ENCODE results near the gene GET3. TPM values are rescaled to one million over a fixed set of nuclear protein-coding genes. Genes with fewer than 3 reads are reported as not detected.

The GET3 gene
- total RNA-seq = 86.6 and 151 TPM in 2 replicates

DNA sequence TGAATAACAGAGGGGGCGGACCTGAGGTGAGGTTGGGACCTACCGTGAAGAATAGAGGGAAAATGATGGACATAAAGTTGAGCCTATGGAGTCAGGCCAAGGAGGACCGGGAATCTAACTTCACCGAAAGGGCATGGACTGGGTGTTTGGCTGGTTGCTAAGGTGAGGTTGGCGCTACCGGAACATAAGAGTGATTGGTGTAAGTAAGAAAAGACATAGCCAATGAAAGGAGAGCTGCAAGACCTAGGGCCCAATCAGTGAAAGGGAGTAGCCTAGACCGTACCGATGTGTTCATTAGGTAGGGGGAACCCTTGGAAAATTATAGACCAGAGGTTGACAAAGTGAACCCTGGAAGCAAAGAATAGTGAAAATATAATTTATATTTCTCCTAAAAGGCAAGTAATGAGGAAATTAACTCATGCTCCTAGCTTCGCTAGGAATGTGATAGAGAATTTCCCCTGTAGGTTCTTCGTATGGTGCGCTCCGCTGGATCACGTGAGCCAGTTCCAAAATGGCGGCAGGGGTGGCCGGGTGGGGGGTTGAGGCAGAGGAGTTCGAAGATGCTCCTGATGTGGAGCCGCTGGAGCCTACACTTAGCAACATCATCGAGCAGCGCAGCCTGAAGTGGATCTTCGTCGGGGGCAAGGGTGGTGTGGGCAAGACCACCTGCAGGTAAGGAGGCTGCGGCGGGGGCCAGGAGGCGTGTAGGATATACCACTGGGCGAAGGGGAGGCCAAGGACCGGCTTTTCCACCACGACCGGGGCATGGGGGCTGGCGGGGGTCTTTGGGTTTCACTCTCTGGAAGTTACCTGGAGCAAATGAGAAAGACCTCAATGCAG lies at the start of gene GET3:
Gene GET3 (plus strand): TSS at position 503 of the 840 bp plus-strand sequence. CDS start 9 bp downstream, at position 512.
- H3K4me3 ChIP-seq (ENCODE audit: low read depth, low read length) = peak within 1 kb of the TSS; percentile 98
- TF ChIP-seq, protein P1, sequence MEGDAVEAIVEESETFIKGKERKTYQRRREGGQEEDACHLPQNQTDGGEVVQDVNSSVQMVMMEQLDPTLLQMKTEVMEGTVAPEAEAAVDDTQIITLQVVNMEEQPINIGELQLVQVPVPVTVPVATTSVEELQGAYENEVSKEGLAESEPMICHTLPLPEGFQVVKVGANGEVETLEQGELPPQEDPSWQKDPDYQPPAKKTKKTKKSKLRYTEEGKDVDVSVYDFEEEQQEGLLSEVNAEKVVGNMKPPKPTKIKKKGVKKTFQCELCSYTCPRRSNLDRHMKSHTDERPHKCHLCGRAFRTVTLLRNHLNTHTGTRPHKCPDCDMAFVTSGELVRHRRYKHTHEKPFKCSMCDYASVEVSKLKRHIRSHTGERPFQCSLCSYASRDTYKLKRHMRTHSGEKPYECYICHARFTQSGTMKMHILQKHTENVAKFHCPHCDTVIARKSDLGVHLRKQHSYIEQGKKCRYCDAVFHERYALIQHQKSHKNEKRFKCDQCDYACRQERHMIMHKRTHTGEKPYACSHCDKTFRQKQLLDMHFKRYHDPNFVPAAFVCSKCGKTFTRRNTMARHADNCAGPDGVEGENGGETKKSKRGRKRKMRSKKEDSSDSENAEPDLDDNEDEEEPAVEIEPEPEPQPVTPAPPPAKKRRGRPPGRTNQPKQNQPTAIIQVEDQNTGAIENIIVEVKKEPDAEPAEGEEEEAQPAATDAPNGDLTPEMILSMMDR (conservative IDR thresholded peaks at IDR 0.05; ENCODE audit: low read depth, low read length) = no peak
- DNase-seq (ENCODE audit: low read depth) = peak; percentile 100

DNA sequence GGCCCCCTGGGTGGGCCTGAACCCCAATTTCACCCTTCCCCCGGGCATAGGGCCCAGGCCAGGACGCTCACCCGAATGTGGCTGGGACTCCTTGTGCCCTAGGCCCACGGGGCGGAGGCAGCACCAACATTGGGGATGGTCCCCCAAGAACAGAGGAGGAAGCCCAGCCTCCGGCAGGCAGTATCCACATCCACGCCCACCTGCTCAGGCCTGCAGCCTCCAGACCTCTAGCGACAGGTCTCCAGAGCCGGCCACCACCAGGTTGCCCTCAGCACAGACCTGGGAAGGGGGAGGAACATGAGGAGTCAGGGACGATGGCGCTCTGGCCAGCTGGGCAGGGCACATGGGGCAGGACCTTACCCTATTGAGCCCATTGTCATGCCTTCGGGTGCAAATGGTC lies 48.3 kb upstream of the GET3 start:
- DNase-seq (ENCODE audit: low read depth) = no peak
- TF ChIP-seq, protein P1 (conservative IDR thresholded peaks at IDR 0.05; ENCODE audit: low read depth, low read length) = no peak

DNA sequence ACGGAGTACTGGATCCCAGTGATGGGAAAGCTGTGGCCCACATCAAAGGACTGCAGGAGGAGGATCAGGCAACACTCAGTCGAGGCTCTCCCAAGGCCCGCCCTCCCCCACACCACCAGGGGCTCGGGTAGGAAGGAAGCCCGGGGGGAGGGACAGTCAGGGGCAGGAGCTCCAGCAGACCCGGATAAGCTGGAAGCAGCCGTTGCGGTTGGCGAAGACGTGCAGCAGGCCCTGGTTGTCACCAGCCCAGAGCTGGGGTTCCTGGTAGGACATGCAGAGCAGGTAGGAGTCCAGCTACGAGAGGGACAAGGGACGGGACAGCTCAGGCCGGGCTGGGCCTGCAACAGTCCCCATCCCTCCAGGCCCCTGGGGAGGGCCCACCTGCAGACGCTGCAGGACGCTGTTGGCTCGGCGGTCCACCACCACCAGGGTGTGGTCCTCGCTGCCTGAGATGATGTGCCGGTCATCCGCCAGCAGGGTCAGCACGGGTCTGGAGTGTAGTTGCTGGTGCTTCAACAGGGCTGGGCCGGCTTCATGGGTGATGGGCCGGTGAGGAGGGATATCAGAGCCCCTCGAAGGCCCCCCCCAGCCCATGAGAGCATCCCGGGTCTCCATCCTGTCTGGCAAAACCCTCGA lies 47.6 kb upstream of the GET3 start:
- DNase-seq (ENCODE audit: low read depth) = no peak
- no peak overlapping the region for H3K4me3 ChIP-seq (ENCODE audit: low read depth, low read length)
- TF ChIP-seq, protein P1 (conservative IDR thresholded peaks at IDR 0.05; ENCODE audit: low read depth, low read length) = no peak

More for the DNA sequence above, 48.3 kb upstream of the GET3 start:
- H3K4me3 ChIP-seq (ENCODE audit: low read depth, low read length) = no peak overlapping the region

DNA sequence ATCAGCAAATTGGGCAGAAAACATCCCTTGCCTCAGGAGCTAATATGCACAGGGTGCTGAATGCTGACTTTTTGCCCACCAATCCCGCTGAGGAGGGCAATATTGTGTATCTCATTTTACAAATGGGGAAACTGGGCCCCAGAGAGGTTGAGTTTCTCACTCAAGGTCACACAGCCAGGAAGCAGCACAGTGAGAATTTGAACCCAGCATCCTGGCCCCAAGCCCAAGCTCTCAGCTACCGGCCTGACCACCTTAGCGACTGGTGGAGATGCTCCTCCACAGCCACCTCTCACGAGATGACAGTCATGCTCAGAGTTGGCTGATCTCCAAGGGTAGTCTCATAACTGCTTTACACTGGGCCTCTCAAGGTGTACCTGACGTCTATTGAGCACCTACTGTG lies 44.3 kb upstream of the GET3 start:
- no peak for DNase-seq (ENCODE audit: low read depth)
- TF ChIP-seq, protein P1 (conservative IDR thresholded peaks at IDR 0.05; ENCODE audit: low read depth, low read length) = no peak
- H3K4me3 ChIP-seq (ENCODE audit: low read depth, low read length) = no peak overlapping the region

DNA sequence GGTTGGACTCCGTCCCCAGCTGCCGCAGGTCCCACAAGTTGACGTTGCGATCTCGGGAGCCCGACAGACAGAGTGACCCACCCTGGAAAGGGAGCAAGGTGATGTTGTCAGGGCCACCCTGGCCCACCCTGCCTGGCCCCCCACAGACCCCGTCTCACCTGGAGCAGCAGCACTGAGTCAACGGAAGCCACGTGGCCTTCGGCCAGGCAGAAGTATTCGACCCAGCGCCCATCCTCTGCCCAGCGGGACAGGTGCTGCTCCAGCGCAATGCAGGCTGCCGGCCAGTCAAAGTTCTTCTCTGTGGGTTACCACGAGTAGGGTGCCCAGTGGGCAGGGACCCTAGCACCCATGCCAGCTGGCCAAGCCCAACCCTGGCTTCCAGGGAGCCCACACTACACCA lies 42.7 kb upstream of the GET3 start:
- no peak overlapping the region for H3K4me3 ChIP-seq (ENCODE audit: low read depth, low read length)
- no peak for DNase-seq (ENCODE audit: low read depth)
- TF ChIP-seq, protein P1 (conservative IDR thresholded peaks at IDR 0.05; ENCODE audit: low read depth, low read length) = no peak

DNA sequence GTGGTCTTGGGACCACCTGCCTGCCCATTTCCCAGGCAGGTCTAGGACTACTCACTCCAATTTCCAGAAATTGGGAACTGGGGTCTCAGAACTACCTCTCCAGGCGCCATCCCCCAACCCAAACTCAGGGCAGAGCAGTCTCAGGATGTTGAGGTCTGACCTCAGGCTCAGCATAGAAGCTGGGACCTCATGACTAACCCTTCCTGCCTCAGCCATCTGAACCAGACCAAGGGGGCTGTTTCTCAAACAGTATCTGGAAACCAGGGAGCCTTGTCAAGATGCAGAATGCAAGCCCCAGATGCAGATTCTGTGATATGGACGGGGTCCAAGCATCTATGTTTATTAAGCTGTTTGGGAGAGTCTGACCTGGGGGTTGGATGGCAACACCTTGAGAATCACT lies 42.2 kb upstream of the GET3 start:
- TF ChIP-seq, protein P1 (conservative IDR thresholded peaks at IDR 0.05; ENCODE audit: low read depth, low read length) = no peak
- DNase-seq (ENCODE audit: low read depth) = no peak
- H3K4me3 ChIP-seq (ENCODE audit: low read depth, low read length) = peak overlapping the region; percentile 92

Data from epithelial cell of proximal tubule (primary cell).